SHP77 treated with DMSO at 0.1 percent for 48 hours (cell line): ENCODE data around the gene TSC1.

ENCODE experiments used
- DNase-seq: peaks from one replicate; lab custom pipeline; 2025; lab: John Stamatoyannopoulos, UW

Gene TSC1

GRCh38 chr9:132861666-132862065 is 82.8 kb downstream of the TSC1 start:
- DNase-seq = no peak

GRCh38 chr9:132858751-132859150 is 85.7 kb downstream of the TSC1 start:
- no peak for DNase-seq

GRCh38 chr9:132857616-132858342 is 86.6 kb downstream of the TSC1 start:
- DNase-seq = no peak

- no peak for DNase-seq
These were observed 87.4 kb downstream of the TSC1 start for GRCh38 chr9:132857031-132857430.

GRCh38 chr9:132855904-132856303 is 88.5 kb downstream of the TSC1 start:
- DNase-seq = no peak

- no peak for DNase-seq
These were observed 89.6 kb downstream of the TSC1 start for GRCh38 chr9:132854832-132855231.

- DNase-seq = no peak
These were observed 90.9 kb downstream of the TSC1 start for GRCh38 chr9:132853482-132853881.

GRCh38 chr9:132849185-132849706 is 95.2 kb downstream of the TSC1 start:
- no peak for DNase-seq

- no peak for DNase-seq
These were observed 97.4 kb downstream of the TSC1 start for GRCh38 chr9:132846918-132847515.

- no peak for DNase-seq
These were observed 98.1 kb downstream of the TSC1 start for GRCh38 chr9:132846109-132846917.

GRCh38 chr9:132842124-132843044 is 102.0 kb downstream of the TSC1 start:
- DNase-seq = no peak
